HCT116 (cell line): ENCODE results near the gene TPM3. TPM values are rescaled to one million over a fixed set of nuclear protein-coding genes. Genes with fewer than 3 reads are reported as not detected.
"Not testable (repeated sequence)": the region's sequence is repeated elsewhere in the genome, so short reads cannot be mapped to it uniquely, and the experiment has no call there.

Source experiments
- ATAC-seq: fragments of 200-7000 bp; cut with Tn5 transposase; 2 replicates; pipeline ENCODE4 v1.9.1; 2020; ENCODE audit warnings: mild to moderate bottlenecking, moderate library complexity
- BruUV-seq: library from RNA; stranded (reverse); fragments of 400-500 nt; replicated peaks from 2 replicates; lab custom pipeline; 2021; lab: Mats Ljungman, UMichigan
- CTCF ChIA-PET: fragments of 300-600 bp; sonication (Branson Sonifier 250); formaldehyde crosslinking; loops from one replicate; lab custom pipeline; 2021; ENCODE audit warnings: antibody characterized with exemption; lab: Charles Lee
- POLR2A ChIA-PET: fragments of 300-600, 350-600 bp; sonication (Branson Sonifier 250); formaldehyde crosslinking; loops from one replicate; lab custom pipeline; 2021; ENCODE audit warnings: antibody characterized with exemption; lab: Charles Lee
- RAD21 ChIA-PET, 2 experiments: fragments of 300-600 bp; sonication (Branson Sonifier 250); formaldehyde crosslinking; loops; one replicate each; lab custom pipeline; 2023; ENCODE audit warnings: low total read pairs in 2 of 2; ENCODE audit not compliant: uncharacterized antibody in 2 of 2, unreplicated experiment in 2 of 2, low non-redundant PET in 1 of 2; lab: Charles Lee
- DNase-seq: peaks from one replicate; pipeline ENCODE4 v3.0.0-alpha.2; 2010; ENCODE audit warnings: low read depth, low spot score
- H2AFZ ChIP-seq: fragments of 200-600 bp; shearing (Covaris generic), sonication (generic); 2 replicates; pipeline ENCODE4 v1.6.1; 2017; ENCODE audit warnings: low read depth, mixed run types, mixed read lengths, antibody characterized with exemption, low read length; ENCODE audit not compliant: poor library complexity, severe bottlenecking
- H3K27ac ChIP-seq: 2 replicates; pipeline ENCODE4 v1.5.1; 2012; ENCODE audit warnings: low read depth, low read length
- H3K27me3 ChIP-seq: fragments of 200-600 bp; sonication (generic); 2 replicates; pipeline ENCODE4 v1.6.1; 2016; ENCODE audit warnings: mixed run types, low read length, mixed read lengths; ENCODE audit not compliant: insufficient read depth
- H3K36me3 ChIP-seq, 2 experiments: fragments of 200-500 bp in 1 of 2; fragments of 200-600 bp in 1 of 2; sonication (Bioruptor generic) in 1 of 2; sonication (generic) in 1 of 2; 2 replicates each; pipeline versions ENCODE4 v1.5.1 to v1.6.1; 2014 to 2016; ENCODE audit warnings: low read length in 2 of 2, inconsistent platforms in 1 of 2, mixed read lengths in 1 of 2, mixed run types in 1 of 2; ENCODE audit not compliant: insufficient read depth in 2 of 2, control insufficient read depth in 1 of 2
- H3K4me1 ChIP-seq, 2 experiments: fragments of 200-600 bp in 1 of 2; sonication (generic) in 1 of 2; 2 replicates each; pipeline versions ENCODE4 v1.5.1 to v1.6.1; 2012 to 2017; ENCODE audit warnings: low read length in 2 of 2, inconsistent platforms in 1 of 2, mild to moderate bottlenecking in 1 of 2, mixed read lengths in 1 of 2, mixed run types in 1 of 2, moderate library complexity in 1 of 2; ENCODE audit not compliant: insufficient read depth in 2 of 2, control insufficient read depth in 1 of 2
- H3K4me2 ChIP-seq: fragments of 200-600 bp; sonication (generic); 2 replicates; pipeline ENCODE4 v1.6.1; 2017; ENCODE audit warnings: mixed run types, low read length, mixed read lengths
- H3K4me3 ChIP-seq, 2 experiments: fragments of 200-600 bp in 1 of 2; sonication (generic) in 1 of 2; replicated peaks in 1 of 2; 2 replicates each; pipeline ENCODE4 v1.5.1; 2011 to 2016; ENCODE audit warnings: low read length in 2 of 2, control low read depth in 1 of 2, low read depth in 1 of 2, mild to moderate bottlenecking in 1 of 2, mixed read lengths in 1 of 2, mixed run types in 1 of 2
- H3K79me2 ChIP-seq: fragments of 200-600 bp; sonication (generic); 2 replicates; pipeline ENCODE4 v1.6.1; 2017; ENCODE audit warnings: mild to moderate bottlenecking, mixed run types, low read length, moderate library complexity, mixed read lengths; ENCODE audit not compliant: insufficient read depth
- H3K9ac ChIP-seq: fragments of 200-600 bp; sonication (generic); 2 replicates; pipeline ENCODE4 v1.6.1; 2016; ENCODE audit warnings: low read length, mixed read lengths
- H3K9me2 ChIP-seq: fragments of 200-600 bp; sonication (generic), shearing (Covaris generic); 2 replicates; pipeline ENCODE4 v1.6.1; 2017; ENCODE audit warnings: mixed run types, mild to moderate bottlenecking, moderate library complexity; ENCODE audit not compliant: insufficient read depth
- H3K9me3 ChIP-seq, 2 experiments: fragments of 200-500 bp in 1 of 2; fragments of 200-600 bp in 1 of 2; sonication (Bioruptor generic) in 1 of 2; sonication (generic) in 1 of 2; 2 replicates each; pipeline ENCODE4 v1.6.1; 2014 to 2017; ENCODE audit warnings: low read length in 2 of 2, mixed read lengths in 2 of 2, inconsistent platforms in 1 of 2, low read depth in 1 of 2, mild to moderate bottlenecking in 1 of 2, mixed run types in 1 of 2, moderate library complexity in 1 of 2; ENCODE audit not compliant: control insufficient read depth in 1 of 2, insufficient read depth in 1 of 2
- H4K20me1 ChIP-seq: fragments of 200-600 bp; sonication (generic), shearing (Covaris generic); 2 replicates; pipeline ENCODE4 v1.6.1; 2017; ENCODE audit warnings: mixed run types, mild to moderate bottlenecking, moderate library complexity; ENCODE audit not compliant: insufficient read depth
- EGR1 ChIP-seq: IDR thresholded peaks from 2 replicates; pipeline ENCODE4 v1.6.1; 2012; ENCODE audit warnings: low read depth
- ELF1 ChIP-seq: IDR thresholded peaks from 2 replicates; pipeline ENCODE4 v1.6.1; 2012; ENCODE audit warnings: low read depth, borderline replicate concordance
- EZH2 ChIP-seq: fragments of 200-600 bp; sonication (generic); IDR thresholded peaks from 2 replicates; pipeline ENCODE4 v1.6.1; 2017; ENCODE audit warnings: antibody characterized with exemption, mixed run types
- EZH2phosphoT487 ChIP-seq: fragments of 200-600 bp; IDR thresholded peaks from 2 replicates; pipeline ENCODE4 v1.6.1; 2018; ENCODE audit warnings: antibody characterized with exemption, borderline replicate concordance
- POLR2AphosphoS5 ChIP-seq: IDR thresholded peaks from 2 replicates; pipeline ENCODE4 v1.6.1; 2011; ENCODE audit warnings: mild to moderate bottlenecking, low read depth, low read length, moderate library complexity
- RAD21 ChIP-seq: IDR thresholded peaks from 2 replicates; pipeline ENCODE4 v1.6.1; 2012; ENCODE audit warnings: low read depth, mild to moderate bottlenecking
- SIN3A ChIP-seq: IDR thresholded peaks from 2 replicates; pipeline ENCODE4 v1.6.1; 2012; ENCODE audit warnings: low read depth
- TCF7L2 ChIP-seq: IDR thresholded peaks from 2 replicates; pipeline ENCODE4 v1.7.0; 2011; ENCODE audit warnings: borderline replicate concordance, inconsistent platforms; ENCODE audit not compliant: insufficient read depth, insufficient read length; ENCODE audit errors: extremely low read depth
- intact Hi-C: fragments of 100-400 bp; cut with micrococcal nuclease; formaldehyde crosslinking; loops from 2 replicates; pipeline ENCODE4 v1.10.0; 2022
- total RNA-seq: library from RNA; stranded (reverse); gene quantifications from one replicate; pipeline ENCODE4 v1.2.1, GENCODE V29; 2021; ENCODE audit not compliant: unreplicated experiment
- TF ChIP-seq, protein P1 (sequence below): IDR thresholded peaks from 2 replicates; pipeline ENCODE4 v1.6.1; 2012

TPM3 gene
- total RNA-seq, 1 experiment from 2014 or later, result 457 TPM

DNA sequence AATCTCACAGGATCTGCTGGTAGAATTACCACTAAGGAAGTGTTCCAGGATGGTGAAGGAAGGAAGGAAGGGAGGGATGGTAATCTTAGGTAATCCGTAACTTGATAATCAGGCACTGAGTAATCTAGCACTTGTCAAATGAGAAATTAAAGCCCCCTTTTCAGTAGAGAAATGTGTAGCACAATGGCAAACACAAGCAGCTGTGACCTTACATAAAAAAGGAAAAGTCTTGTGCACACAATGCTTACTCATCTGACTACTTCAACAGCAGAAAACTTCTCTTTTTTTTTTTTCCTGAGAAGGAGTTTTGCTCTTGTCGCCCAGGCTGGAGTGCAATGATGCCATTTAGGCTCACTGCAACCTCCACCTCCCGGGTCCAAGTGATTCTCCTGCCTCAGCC, 43.1 kb downstream of the TPM3 start:
- no peaks in the 10 kb centered on the region for H3K4me1 ChIP-seq
- DNase-seq, result no peak
- no peak overlapping the region for H3K4me2 ChIP-seq
- RAD21 ChIA-PET, result no interaction called here
- no peaks in the 10 kb centered on the region for H3K9me2 ChIP-seq
- H2AFZ ChIP-seq, result no peak overlapping the region
- H3K27me3 ChIP-seq, result no peaks in the 10 kb centered on the region
- H3K36me3 ChIP-seq, result no peaks in the 10 kb centered on the region
- H3K9ac ChIP-seq, result no peak overlapping the region
- TF ChIP-seq EGR1 (no peak), RAD21 (no peak), ELF1 (no peak), SIN3A (no peak), EZH2 (no peak), TCF7L2 (no peak), EZH2phosphoT487 (no peak), POLR2AphosphoS5 (no peak)
- TF ChIP-seq, protein P1, sequence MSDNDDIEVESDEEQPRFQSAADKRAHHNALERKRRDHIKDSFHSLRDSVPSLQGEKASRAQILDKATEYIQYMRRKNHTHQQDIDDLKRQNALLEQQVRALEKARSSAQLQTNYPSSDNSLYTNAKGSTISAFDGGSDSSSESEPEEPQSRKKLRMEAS, result no peak
- H3K27ac ChIP-seq, result no peak overlapping the region
- no peak overlapping the region for H3K4me3 ChIP-seq
- intact Hi-C loops, result no loop called here
- no peaks in the 10 kb centered on the region for H3K9me3 ChIP-seq
- H3K79me2 ChIP-seq, result no peaks in the 10 kb centered on the region
- BruUV-seq, result no TSS peak
- ATAC-seq, result no peak
- CTCF ChIA-PET, result no interaction called here
- H4K20me1 ChIP-seq, result no peaks in the 10 kb centered on the region
- POLR2A ChIA-PET, result no interaction called here

DNA sequence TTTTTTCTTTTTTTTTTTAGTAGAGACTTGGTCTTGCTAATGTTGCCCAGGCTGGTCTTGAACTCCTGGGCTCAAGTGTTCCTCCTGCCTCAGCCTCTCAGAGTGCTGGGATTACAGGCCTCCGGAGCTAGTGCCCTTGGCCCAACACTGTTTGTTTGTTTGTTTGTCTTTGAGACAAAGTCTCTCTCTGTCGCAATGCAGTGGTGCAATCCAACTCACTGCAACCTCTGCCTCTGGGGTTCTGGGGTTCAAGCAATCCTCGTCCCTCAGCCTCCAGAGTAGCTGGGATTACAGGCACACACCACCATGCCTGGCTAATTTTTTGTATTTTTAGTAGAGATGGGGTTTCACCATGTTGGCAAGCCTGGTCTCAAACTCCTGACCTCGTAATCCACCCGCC, 44.4 kb downstream of the TPM3 start:
- CTCF ChIA-PET, H3K9me2 ChIP-seq, H3K79me2 ChIP-seq, RAD21 ChIA-PET, intact Hi-C loops, H3K4me1 ChIP-seq, H3K9ac ChIP-seq, H3K27ac ChIP-seq, DNase-seq, ATAC-seq, POLR2A ChIA-PET, H3K9me3 ChIP-seq, BruUV-seq, H3K36me3 ChIP-seq, H3K4me2 ChIP-seq, H4K20me1 ChIP-seq, H3K4me3 ChIP-seq, H3K27me3 ChIP-seq, H2AFZ ChIP-seq: not testable (repeated sequence)
